ENCODE measurements around the gene CACNA1H. TPM values are rescaled to one million over a fixed set of nuclear protein-coding genes. Genes with fewer than 3 reads are reported as not detected.
"Not testable (repeated sequence)": the region's sequence is repeated elsewhere in the genome, so short reads cannot be mapped to it uniquely, and the experiment has no call there.

CACNA1H gene
- polyA plus RNA-seq, 1 donor: 9.8 TPM

- H3K9me3 ChIP-seq (ENCODE audit: control insufficient read depth, low read depth, low read length): peaks cover 14% of the 10 kb centered on the region
- DNase-seq: peak in 1 of 2 donors; percentile 32
- no peak overlapping the region for H3K27ac ChIP-seq (ENCODE audit: low read length)
- no peak overlapping the region for H3K4me3 ChIP-seq (ENCODE audit: low read length)
- no peaks in the 10 kb centered on the region for H3K36me3 ChIP-seq (ENCODE audit: control insufficient read depth, insufficient read depth, low read length)
- no peaks in the 10 kb centered on the region for H3K4me1 ChIP-seq (ENCODE audit: control insufficient read depth, insufficient read depth, low read length)
- no CpG with 5 or more reads among the region's 45 CpGs for WGBS (ENCODE audit: insufficient coverage, low lambda C conversion rate)
- no peaks in the 10 kb centered on the region for H3K27me3 ChIP-seq (ENCODE audit: control insufficient read depth, insufficient read depth, low read length)
Measured at GRCh38 chr16:1182950-1183907, 30.3 kb downstream of the CACNA1H start.

GRCh38 chr16:1184156-1184868 lies 31.4 kb downstream of the CACNA1H start:
- H3K27ac ChIP-seq (ENCODE audit: low read length): no peak overlapping the region
- no peak overlapping the region for H3K4me3 ChIP-seq (ENCODE audit: low read length)
- no peaks in the 10 kb centered on the region for H3K4me1 ChIP-seq (ENCODE audit: control insufficient read depth, insufficient read depth, low read length)
- H3K9me3 ChIP-seq (ENCODE audit: control insufficient read depth, low read depth, low read length): peaks cover 14% of the 10 kb centered on the region
- no peaks in the 10 kb centered on the region for H3K36me3 ChIP-seq (ENCODE audit: control insufficient read depth, insufficient read depth, low read length)
- DNase-seq: no peak
- no CpG with 5 or more reads among the region's 26 CpGs for WGBS (ENCODE audit: insufficient coverage, low lambda C conversion rate)
- H3K27me3 ChIP-seq (ENCODE audit: control insufficient read depth, insufficient read depth, low read length): no peaks in the 10 kb centered on the region

GRCh38 chr16:1184980-1185379 lies 32.1 kb downstream of the CACNA1H start:
- Histone ChIP-seq H3K4me3 (ENCODE audit: low read length) (no peak overlapping the region), H3K36me3 (ENCODE audit: control insufficient read depth, insufficient read depth, low read length) (no peaks in the 10 kb centered on the region), H3K27me3 (ENCODE audit: control insufficient read depth, insufficient read depth, low read length) (no peaks in the 10 kb centered on the region), H3K9me3 (ENCODE audit: control insufficient read depth, low read depth, low read length) (peaks cover 14% of the 10 kb centered on the region), H3K4me1 (ENCODE audit: control insufficient read depth, insufficient read depth, low read length) (no peaks in the 10 kb centered on the region), H3K27ac (ENCODE audit: low read length) (no peak overlapping the region)
- no peak for DNase-seq
- WGBS (ENCODE audit: insufficient coverage, low lambda C conversion rate): no CpG with 5 or more reads among the region's 18 CpGs

GRCh38 chr16:1185460-1186207 lies 32.7 kb downstream of the CACNA1H start:
- no CpG with 5 or more reads among the region's 86 CpGs for WGBS (ENCODE audit: insufficient coverage, low lambda C conversion rate)
- not testable (repeated sequence) for H3K4me1 ChIP-seq (ENCODE audit: control insufficient read depth, insufficient read depth, low read length); H3K27ac ChIP-seq (ENCODE audit: low read length)

GRCh38 chr16:1188432-1189189 lies 35.7 kb downstream of the CACNA1H start:
- no peak overlapping the region for H3K27ac ChIP-seq (ENCODE audit: low read length)
- H3K4me3 ChIP-seq (ENCODE audit: low read length): no peak overlapping the region
- WGBS (ENCODE audit: insufficient coverage, low lambda C conversion rate): no CpG with 5 or more reads among the region's 32 CpGs
- DNase-seq: peak in 1 of 2 donors; percentile 26
- no peaks in the 10 kb centered on the region for H3K36me3 ChIP-seq (ENCODE audit: control insufficient read depth, insufficient read depth, low read length)
- H3K27me3 ChIP-seq (ENCODE audit: control insufficient read depth, insufficient read depth, low read length): no peaks in the 10 kb centered on the region
- H3K4me1 ChIP-seq (ENCODE audit: control insufficient read depth, insufficient read depth, low read length): peaks cover 9% of the 10 kb centered on the region
- peaks cover 8% of the 10 kb centered on the region for H3K9me3 ChIP-seq (ENCODE audit: control insufficient read depth, low read depth, low read length)

More at GRCh38 chr16:1185460-1186207, 32.7 kb downstream of the CACNA1H start:
- DNase-seq; H3K4me3 ChIP-seq (ENCODE audit: low read length); H3K36me3 ChIP-seq (ENCODE audit: control insufficient read depth, insufficient read depth, low read length); H3K27me3 ChIP-seq (ENCODE audit: control insufficient read depth, insufficient read depth, low read length): not testable (repeated sequence)
- peaks cover 14% of the 10 kb centered on the region for H3K9me3 ChIP-seq (ENCODE audit: control insufficient read depth, low read depth, low read length)

- Histone ChIP-seq H3K9me3 (ENCODE audit: control insufficient read depth, low read depth, low read length) (peaks cover 8% of the 10 kb centered on the region), H3K27me3 (ENCODE audit: control insufficient read depth, insufficient read depth, low read length) (no peaks in the 10 kb centered on the region), H3K4me3 (ENCODE audit: low read length) (no peak overlapping the region), H3K27ac (ENCODE audit: low read length) (no peak overlapping the region), H3K36me3 (ENCODE audit: control insufficient read depth, insufficient read depth, low read length) (no peaks in the 10 kb centered on the region), H3K4me1 (ENCODE audit: control insufficient read depth, insufficient read depth, low read length) (peaks cover 9% of the 10 kb centered on the region)
- no peak for DNase-seq
- WGBS (ENCODE audit: insufficient coverage, low lambda C conversion rate): no CpG with 5 or more reads among the region's 7 CpGs
Measured at GRCh38 chr16:1189455-1189854, 36.5 kb downstream of the CACNA1H start.

GRCh38 chr16:1190789-1191188 lies 37.9 kb downstream of the CACNA1H start:
- no CpG with 5 or more reads among the region's 11 CpGs for WGBS (ENCODE audit: insufficient coverage, low lambda C conversion rate)

GRCh38 chr16:1192384-1193073 lies 39.6 kb downstream of the CACNA1H start:
- Histone ChIP-seq H3K4me3 (ENCODE audit: low read length) (no peak overlapping the region), H3K4me1 (ENCODE audit: control insufficient read depth, insufficient read depth, low read length) (peaks cover 9% of the 10 kb centered on the region), H3K27ac (ENCODE audit: low read length) (no peak overlapping the region), H3K9me3 (ENCODE audit: control insufficient read depth, low read depth, low read length) (no peaks in the 10 kb centered on the region), H3K36me3 (ENCODE audit: control insufficient read depth, insufficient read depth, low read length) (no peaks in the 10 kb centered on the region), H3K27me3 (ENCODE audit: control insufficient read depth, insufficient read depth, low read length) (no peaks in the 10 kb centered on the region)
- DNase-seq: no peak
- no CpG with 5 or more reads among the region's 9 CpGs for whole genome bisulfite sequencing (ENCODE audit: insufficient coverage, low lambda C conversion rate)

More at GRCh38 chr16:1190789-1191188, 37.9 kb downstream of the CACNA1H start:
- not testable (repeated sequence) for DNase-seq; H3K4me1 ChIP-seq (ENCODE audit: control insufficient read depth, insufficient read depth, low read length); H3K27ac ChIP-seq (ENCODE audit: low read length); H3K4me3 ChIP-seq (ENCODE audit: low read length); H3K27me3 ChIP-seq (ENCODE audit: control insufficient read depth, insufficient read depth, low read length); H3K36me3 ChIP-seq (ENCODE audit: control insufficient read depth, insufficient read depth, low read length); H3K9me3 ChIP-seq (ENCODE audit: control insufficient read depth, low read depth, low read length)

- H3K27ac ChIP-seq (ENCODE audit: low read length): no peak overlapping the region
- no peaks in the 10 kb centered on the region for H3K9me3 ChIP-seq (ENCODE audit: control insufficient read depth, low read depth, low read length)
- no CpG with 5 or more reads among the region's 30 CpGs for WGBS (ENCODE audit: insufficient coverage, low lambda C conversion rate)
- DNase-seq: no peak
- peaks cover 9% of the 10 kb centered on the region for H3K4me1 ChIP-seq (ENCODE audit: control insufficient read depth, insufficient read depth, low read length)
- H3K4me3 ChIP-seq (ENCODE audit: low read length): no peak overlapping the region
- no peaks in the 10 kb centered on the region for H3K27me3 ChIP-seq (ENCODE audit: control insufficient read depth, insufficient read depth, low read length)
- no peaks in the 10 kb centered on the region for H3K36me3 ChIP-seq (ENCODE audit: control insufficient read depth, insufficient read depth, low read length)
Measured at GRCh38 chr16:1193143-1193824, 40.4 kb downstream of the CACNA1H start.
